Stimulated activated CD8-positive, alpha-beta memory T cell treated with anti-CD3 and anti-CD28 coated beads, Interleukin-15, amount 100 ng/mL, for 24 hours (primary cell): ENCODE results near the gene MGAT3.

ENCODE experiments used
- DNase-seq: peaks from one replicate; pipeline ENCODE4 v3.0.0-alpha.2; 2020; ENCODE audit warnings: low read depth

Gene MGAT3

DNA sequence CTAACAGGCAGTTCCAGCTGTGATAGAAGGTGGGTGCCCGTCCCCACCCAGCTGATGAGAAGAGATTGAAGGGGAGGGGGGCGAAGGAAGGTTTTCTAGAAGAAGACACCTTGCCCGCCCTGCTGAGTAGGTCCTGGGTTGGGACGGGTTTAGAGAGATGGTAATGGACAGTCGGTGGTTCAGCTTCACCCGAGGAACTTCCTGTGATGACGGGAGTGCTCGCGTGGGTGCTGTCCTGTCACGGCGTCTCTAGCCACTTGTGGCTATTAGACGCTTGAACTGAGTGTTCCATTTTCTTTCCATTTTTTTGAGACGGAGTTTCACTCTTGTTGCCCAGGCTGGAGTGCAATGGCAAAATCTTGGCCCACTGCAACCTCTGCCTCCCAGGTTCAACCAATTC, 27.6 kb upstream of the MGAT3 start:
- no peak for DNase-seq

DNA sequence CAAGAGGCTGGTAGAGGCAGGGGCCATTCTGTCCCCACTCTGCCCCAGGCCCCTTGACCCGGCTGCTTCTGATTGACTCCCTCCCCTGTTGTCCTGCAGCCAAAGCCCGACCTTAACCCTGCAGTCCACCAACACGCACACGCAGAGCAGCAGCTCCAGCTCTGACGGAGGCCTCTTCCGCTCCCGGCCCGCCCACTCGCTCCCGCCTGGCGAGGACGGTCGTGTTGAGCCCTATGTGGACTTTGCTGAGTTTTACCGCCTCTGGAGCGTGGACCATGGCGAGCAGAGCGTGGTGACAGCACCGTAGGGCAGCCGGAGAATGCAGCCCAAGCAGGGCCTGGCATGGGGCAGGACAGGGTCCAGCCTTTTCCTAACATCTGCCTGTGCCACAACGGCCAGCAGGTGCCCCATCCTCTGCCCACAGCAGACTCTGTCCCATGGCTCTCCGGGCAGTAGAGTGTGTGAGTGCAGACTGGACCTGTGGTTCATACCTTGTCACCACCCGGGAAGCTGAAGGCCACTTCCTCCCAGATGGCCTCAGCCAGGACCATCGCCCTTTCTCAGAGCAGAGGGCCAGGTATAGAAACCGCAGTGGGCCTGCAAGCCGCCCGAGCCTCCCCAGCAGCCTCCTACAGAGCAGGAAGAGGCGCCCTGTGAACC, 26.8 kb upstream of the MGAT3 start:
- DNase-seq = no peak

- DNase-seq = no peak
These were observed 26.1 kb upstream of the MGAT3 start for GRCh38 chr22:39430576-39431150.

DNA sequence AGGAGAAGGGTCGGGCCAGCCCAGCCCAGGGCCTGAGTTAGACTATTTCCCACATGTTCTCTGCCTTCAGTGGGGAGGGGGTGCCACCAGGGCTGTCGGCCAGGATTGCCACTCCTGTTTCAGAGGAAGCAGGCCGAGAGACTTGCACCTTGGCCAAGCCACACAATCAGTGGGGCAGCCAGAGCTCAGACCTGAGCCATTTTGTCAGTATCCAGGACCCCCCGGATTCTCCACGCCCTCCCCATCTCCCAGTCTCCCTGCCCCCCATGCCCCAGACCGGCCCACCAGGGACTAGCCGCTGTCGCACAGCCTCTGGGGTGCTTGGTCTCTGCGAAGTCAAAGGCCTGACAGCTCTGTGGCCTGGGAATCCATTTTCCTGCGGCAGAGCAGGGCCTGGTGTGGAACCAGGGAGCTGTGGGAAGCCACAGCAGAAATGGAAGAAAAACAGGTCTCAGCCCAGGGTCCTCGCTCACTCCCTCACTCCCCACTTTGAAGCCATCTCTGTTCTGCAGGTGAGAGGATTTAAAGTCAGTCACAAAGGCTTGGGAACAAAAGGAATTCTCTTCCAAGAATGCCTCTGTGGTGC, 25.5 kb upstream of the MGAT3 start:
- no peak for DNase-seq

GRCh38 chr22:39431821-39432251, 25.0 kb upstream of the MGAT3 start:
- no peak for DNase-seq

DNA sequence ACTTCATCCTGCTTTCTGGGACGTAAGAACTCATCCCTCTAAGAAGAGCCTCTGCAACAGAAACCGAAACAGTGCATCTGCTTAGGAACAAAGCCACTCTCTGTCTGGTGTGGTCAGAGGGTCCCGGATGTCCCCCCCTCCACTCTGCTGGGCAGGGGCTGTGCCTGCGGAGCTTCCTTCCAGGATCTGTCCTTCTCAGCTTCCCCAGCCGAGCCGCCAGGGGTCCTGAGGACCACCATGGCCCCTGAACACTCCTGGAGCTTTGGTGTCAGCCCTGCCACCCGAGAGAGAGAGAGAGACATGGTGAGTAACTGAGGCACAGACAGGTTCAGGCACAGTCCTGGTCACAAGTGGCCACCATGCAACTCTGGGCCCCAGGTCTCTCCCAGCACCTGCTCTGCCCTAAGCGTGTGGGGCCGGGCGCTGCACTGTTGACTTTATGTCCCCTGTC, 24.4 kb upstream of the MGAT3 start:
- no peak for DNase-seq

DNA sequence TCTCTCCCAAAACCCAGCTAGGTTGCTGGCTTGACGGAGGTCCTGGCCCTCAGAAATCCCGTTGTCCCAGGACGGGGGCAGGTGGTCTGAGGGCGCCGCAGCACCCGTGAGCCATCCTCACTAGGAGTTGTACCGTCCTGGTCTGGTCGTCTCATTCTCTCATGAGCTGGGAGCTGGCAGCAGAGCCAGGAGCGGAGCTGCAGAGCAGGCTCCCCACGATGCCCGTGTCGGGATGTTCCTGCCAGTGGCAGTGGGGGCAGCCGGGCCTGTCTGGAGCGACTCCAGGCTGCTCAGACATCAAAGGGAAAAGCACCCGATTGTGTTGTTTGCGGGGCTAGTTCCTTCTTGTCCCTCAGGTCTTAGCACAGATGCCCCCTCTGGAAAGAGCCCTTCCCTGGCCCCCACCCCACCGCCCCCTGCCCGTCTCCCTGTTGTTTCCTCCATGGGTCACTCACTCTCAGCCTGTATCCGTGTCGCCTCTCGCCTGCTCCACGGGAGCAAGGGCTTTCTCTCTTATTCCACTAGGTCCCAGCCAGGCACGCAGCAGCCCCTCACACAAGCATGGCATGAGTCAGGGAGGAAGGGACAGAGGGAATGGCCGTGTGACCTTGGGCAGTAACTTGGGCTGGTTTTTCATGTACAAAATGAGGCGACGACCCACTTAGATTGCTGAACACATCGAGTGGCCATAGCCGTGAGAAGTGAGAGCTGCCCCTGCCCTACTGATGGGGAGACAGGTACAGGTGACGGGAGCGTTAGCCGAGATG, 23.2 kb upstream of the MGAT3 start:
- DNase-seq = no peak

- no peak for DNase-seq
These were observed 22.6 kb upstream of the MGAT3 start for GRCh38 chr22:39434243-39434653.

DNA sequence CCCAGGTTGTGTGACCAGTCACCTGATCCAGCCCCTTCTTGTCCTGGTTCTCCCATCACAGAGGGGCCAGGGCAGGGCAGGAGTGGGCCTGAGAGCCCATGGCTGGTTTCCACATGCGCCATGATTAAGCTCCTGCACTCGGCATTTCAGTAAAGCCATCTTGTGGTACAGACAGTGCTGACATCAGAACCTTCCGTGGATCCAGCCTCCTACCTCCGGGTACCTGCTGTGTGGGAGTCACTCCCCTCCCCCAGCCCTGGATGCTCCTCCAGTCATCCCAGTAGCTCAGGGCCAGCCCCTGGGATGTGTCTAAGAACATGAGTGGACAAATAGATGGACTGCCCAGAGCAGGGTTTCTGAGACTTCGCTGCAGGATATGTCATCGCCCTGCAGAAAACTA, 22.1 kb upstream of the MGAT3 start:
- DNase-seq = no peak

DNA sequence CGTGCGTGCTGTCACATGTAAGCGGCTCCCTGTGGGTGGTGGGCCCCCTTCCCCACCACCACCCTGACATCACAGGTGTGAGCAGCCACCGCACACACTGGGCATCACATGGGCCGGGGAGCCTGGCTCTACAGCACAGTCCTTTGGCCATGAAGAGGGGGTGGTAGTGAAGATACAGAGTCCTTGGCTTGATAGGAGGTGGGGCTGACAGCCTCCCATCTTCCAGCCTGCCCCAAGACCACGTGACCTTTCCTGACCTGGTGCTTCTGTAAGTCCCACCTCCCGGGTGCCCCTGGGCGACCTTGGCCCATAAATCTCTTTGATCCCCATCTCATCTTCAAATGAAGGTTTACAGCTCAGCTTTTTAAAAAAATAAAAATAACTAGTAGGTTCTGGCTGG, 21.2 kb upstream of the MGAT3 start:
- no peak for DNase-seq

DNA sequence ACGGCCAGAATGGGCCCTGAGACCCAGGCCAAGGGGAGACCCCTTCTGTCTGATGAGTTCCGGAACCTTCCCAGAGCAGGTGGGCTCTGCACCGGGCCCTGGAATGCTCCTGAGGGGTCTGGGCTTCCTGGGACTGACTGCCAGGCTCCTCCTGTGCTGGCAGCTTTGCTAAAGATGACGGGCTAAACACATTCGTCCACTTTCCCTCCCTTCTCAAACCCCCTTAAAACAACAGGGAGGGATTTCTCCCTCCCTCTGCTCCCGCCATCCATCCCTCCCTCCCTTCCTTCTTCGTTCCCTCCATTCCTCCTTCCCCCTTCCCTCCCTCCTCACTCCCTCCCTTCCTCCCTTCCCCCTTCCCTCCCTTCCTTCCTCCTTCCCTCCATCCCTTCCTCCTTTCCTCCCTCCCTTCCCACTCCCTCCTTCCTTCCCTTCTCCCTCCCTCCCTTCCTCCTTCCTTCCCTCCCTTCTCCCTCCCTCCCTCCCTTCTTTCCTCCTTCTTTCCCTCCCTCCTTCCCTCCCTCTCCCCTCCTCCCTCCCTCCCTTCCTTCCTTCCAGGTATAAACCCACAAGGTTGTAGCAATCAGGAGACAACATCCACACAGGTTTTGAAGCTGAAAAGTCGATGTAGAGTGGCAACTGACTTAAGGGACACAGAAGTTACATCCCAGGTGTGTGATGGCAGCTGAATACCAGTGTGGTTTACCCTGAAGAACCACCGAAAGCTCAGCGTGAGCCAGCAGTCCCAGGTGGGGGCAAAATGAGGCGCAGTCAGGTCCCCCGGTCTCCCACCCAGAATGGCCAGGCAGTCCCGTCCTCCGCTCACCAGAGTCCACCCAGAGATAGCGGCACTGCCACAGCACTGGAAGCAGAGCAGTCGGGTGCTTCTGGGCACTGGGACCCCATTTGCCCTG, 18.8 kb upstream of the MGAT3 start:
- DNase-seq = no peak

GRCh38 chr22:39439170-39439569, 17.6 kb upstream of the MGAT3 start:
- DNase-seq = no peak

GRCh38 chr22:39443398-39443797, 13.4 kb upstream of the MGAT3 start:
- DNase-seq = no peak

- no peak for DNase-seq
These were observed 12.5 kb upstream of the MGAT3 start for GRCh38 chr22:39444247-39444800.

DNA sequence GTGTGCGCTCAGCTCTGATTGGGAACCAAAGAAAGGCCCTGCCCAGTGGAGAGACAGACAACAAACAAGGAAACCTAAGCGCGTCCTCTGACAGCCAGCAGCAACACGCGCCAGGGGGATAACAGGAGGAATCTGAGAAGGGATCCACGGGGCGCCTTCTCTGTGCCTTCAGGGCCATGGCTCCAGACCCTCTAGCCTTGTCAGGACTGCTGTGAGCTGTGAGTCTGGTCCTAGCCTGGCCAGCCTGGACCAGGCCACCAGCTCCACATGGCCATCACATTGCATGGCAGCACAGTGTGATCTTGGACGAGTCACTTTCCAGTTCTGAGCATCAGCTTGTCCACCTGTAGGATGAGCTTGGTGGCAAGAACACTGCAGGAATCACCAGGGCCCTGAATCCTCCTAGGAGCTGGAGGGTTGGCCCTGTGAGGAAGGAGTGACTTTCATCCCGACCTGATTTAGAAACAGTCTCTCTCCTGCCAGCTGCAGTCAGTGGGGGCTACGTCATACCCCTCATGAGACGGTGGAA, 11.8 kb upstream of the MGAT3 start:
- no peak for DNase-seq

GRCh38 chr22:39445678-39446077, 11.1 kb upstream of the MGAT3 start:
- DNase-seq = no peak

DNA sequence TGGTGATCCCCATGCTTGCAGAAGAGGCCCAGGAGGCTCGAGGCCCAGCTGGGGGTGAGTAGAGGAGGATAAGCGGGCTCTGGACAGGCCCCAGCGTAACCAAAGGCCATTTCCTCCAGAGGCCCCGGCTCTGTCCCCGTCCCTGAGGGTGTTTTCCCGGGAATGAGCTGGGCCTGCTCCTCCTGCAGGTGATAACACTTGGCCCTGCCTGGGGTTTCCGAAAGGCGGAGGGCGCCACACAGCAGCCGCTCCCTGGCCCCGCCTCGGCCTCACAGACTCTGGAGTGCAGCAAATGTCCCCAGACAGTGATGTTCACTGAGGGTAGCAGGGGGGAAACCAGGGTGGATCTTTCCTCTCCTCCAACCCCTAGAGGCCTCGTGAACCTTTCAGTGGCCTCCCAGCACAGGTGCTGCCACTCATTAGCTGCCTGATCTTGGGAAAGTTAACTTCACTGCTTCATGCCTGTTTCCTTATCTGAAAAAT, 10.5 kb upstream of the MGAT3 start:
- DNase-seq = no peak

DNA sequence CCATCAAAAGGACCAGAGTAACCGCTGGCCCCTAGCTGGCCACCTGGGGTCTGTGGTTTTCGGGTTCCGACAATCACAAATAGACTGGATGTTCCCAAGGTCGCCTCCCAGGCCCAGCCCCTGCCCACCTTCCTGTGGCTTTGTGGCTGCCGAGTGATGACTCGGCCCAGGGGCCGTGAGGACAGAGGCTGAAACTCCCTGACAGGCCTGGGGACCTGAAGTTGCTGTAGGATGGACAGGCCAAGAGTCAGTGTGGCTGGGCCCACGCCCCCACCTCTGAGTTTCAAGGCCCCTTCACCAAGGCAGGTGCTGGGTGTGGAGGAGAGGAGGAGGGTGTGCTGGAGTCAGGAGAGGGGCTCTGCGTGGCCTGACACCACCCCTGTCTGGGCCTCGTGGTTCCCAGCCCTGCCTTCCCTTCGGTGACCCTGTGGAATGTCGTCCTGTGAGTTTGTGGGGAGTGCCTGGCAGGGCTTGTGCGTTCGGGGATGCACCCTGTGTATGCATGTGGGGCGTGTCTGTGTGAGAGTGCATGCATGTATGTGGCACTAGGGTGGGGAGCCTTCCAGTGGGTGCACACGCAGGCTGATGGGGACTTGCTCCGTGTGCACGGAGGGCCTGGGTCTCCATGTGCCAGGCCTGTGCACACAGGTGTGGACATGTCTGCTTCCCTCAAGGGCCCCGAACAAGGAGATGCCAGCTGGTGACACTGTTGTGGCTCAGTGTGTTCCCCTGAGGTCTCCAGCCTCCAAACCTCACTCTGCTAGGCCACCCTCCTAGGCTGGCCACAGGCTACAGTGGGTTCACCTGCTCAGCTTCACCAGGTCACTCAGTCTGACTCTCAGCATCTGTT, 8.4 kb upstream of the MGAT3 start:
- no peak for DNase-seq

DNA sequence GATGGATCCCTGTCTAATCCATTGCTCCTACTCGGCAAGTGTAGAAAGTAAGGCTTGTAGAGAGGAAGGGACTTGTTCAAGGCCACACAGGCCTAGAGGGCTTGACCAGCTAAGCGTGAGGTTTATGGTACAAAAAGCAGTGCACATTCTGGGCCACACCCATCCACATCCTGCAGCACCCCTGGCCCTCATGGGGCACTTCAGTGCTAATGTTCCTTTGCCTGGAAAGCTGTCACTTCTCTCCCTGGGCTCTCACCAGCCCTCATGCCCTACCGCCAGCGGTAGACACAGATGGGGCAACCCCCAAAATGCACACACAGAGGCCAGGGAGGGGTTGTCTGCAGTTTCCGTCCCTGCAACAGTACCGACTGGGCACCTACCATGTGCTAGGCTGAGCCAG, 7.1 kb upstream of the MGAT3 start:
- DNase-seq = no peak

DNA sequence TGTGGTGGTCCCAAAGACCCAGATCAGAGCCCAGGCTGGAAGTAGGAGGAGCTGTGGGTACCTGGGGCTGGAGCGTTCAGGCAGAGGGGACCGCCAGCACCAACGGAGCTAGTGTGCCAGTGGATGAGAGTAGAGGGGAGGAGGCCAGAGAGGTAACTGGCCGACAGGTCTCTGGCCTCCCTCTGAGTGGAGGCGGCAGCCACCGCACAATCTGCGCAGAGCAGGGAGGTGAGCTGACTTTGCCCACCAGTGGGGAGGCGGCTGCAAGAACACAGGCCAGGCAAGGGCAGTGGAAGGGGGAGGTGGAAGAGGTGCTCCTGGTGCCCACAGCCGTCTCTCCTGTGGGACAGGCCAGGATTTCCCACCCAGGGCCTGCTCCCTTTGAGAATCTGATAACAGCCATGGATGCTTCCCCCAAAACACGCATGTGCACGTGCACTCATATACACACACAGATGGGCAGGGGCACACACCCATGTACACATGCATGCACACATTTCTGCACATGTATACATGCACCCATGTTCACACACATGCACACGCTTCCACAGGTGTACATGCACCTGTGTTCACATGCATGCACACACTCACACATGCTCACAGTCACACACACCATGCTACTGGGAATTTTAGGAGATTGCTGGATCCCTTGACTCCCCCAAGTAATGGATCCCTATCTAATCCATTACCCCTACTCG, 6.4 kb upstream of the MGAT3 start:
- no peak for DNase-seq
